ENCODE data around the gene ZNF442. TPM values are rescaled to one million over a fixed set of nuclear protein-coding genes. Genes with fewer than 3 reads are reported as not detected.
"Not testable (repeated sequence)": the region's sequence is repeated elsewhere in the genome, so short reads cannot be mapped to it uniquely, and the experiment has no call there.

Gene ZNF442
- polyA plus RNA-seq (ENCODE audit: insufficient read depth in 1 of 5, insufficient read length in 5 of 5, low replicate concordance in 1 of 5): 1 to 10 TPM; 4.0 to 7.1 (median 6.2) TPM
- long read RNA-seq, donor 1: 0 reads
- long read RNA-seq, donor 2: 0 reads
- long read RNA-seq, donor 3, partial matches to known transcripts: 0 of 1 reads
- long read RNA-seq, donor 3, other reads (novel, unspliced or antisense): 0 of 1 reads
- long read RNA-seq, donor 4: 0 reads
- long read RNA-seq, donor 5, partial matches to known transcripts: 0 of 3 reads
- long read RNA-seq, donor 5, other reads (novel, unspliced or antisense): 0 of 3 reads
- long read RNA-seq, donor 6: 0 reads
- long read RNA-seq, donor 7, partial matches to known transcripts: 0 of 2 reads
- long read RNA-seq, donor 7, other reads (novel, unspliced or antisense): 0 of 2 reads
- long read RNA-seq, donor 8, partial matches to known transcripts: 0 of 1 reads
- long read RNA-seq, donor 8, other reads (novel, unspliced or antisense): 0 of 1 reads

- peak; percentile 97 for DNase-seq
These were observed at the start of gene ZNF442 for GRCh38 chr19:12365236-12366162. ZNF442 (minus strand) TSS chr19:12365683; CDS start chr19:12363631, 2,052 bp downstream.

- DNase-seq: no peak
These were observed 46.4 kb upstream of the ZNF442 start for GRCh38 chr19:12411893-12412292.

GRCh38 chr19:12400633-12401502 is 35.4 kb upstream of the ZNF442 start, which contains the start of gene ZNF799:
ZNF799 (minus strand) TSS chr19:12401271; CDS start chr19:12401070, 201 bp downstream.
- DNase-seq: peak; percentile 91 to 93

GRCh38 chr19:12399901-12400632 is 34.6 kb upstream of the ZNF442 start:
- peak; percentile 3 to 15 for DNase-seq

GRCh38 chr19:12391148-12391547 is 25.7 kb upstream of the ZNF442 start:
- not testable (repeated sequence) for DNase-seq

GRCh38 chr19:12386365-12386764 is 20.9 kb upstream of the ZNF442 start:
- not testable (repeated sequence) for DNase-seq

- DNase-seq: no peak
These were observed 14.9 kb upstream of the ZNF442 start for GRCh38 chr19:12380444-12380737.

GRCh38 chr19:12379732-12380443 is 14.4 kb upstream of the ZNF442 start:
- DNase-seq: no peak

GRCh38 chr19:12374026-12374425 is 8.5 kb upstream of the ZNF442 start:
- DNase-seq: no peak

- DNase-seq: peak; percentile 16 to 28
These were observed 870 bp downstream of the ZNF442 start for GRCh38 chr19:12364391-12365235.

- DNase-seq: not testable (repeated sequence)
These were observed 3.2 kb downstream of the ZNF442 start for GRCh38 chr19:12362236-12362635.

GRCh38 chr19:12353375-12353774 is 12.1 kb downstream of the ZNF442 start:
- no peak for DNase-seq

- DNase-seq: no peak
These were observed 14.6 kb downstream of the ZNF442 start for GRCh38 chr19:12350890-12351197.

GRCh38 chr19:12350185-12350889 is 15.1 kb downstream of the ZNF442 start:
- no peak for DNase-seq

- no peak for DNase-seq
These were observed 18.6 kb downstream of the ZNF442 start for GRCh38 chr19:12346896-12347295.

GRCh38 chr19:12345197-12345596 is 20.3 kb downstream of the ZNF442 start:
- DNase-seq: no peak

GRCh38 chr19:12333162-12334159 is 32.0 kb downstream of the ZNF442 start, which contains the start of gene ZNF563:
ZNF563 (minus strand) TSS chr19:12333633; CDS start chr19:12333482, 151 bp downstream.
- DNase-seq: peak; percentile 95 to 96
